ENCODE measurements around the gene ENTPD1. TPM values are rescaled to one million over a fixed set of nuclear protein-coding genes. Genes with fewer than 3 reads are reported as not detected.
"Not testable (repeated sequence)": the region's sequence is repeated elsewhere in the genome, so short reads cannot be mapped to it uniquely, and the experiment has no call there.

ENTPD1 gene
- total RNA-seq, 1 donor from 2014 or later, result 20.4 TPM

DNA sequence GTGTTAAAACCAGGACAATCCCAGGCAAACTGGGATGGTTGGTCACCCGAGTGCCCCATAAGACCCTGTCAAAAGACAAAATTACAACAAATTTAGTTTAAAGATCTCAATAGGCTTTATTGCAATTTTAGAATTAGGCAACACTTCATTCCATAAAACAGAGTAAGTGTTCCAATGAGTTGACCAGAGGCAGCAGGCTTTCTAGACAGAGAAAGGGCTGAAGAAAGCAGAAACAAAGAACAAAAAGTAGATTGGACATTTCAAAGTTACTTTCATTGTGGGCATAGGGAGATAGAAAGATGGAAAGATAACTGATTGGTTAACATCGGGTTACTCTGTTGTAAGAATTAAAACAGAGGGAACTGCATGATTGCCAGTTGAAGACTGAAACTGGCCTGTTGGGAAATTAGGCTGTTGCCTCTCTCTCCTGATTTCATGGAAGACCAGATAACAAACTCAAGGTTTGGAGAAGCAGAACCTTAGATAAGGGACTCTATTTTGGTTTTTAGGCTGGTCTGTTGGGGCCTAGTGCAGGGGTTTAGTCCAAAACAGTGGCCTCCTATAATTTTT lies 36.3 kb downstream of the ENTPD1 start:
- intact Hi-C loops (cut with micrococcal nuclease), result loop anchor here (2.0 to 5.0 kb wide), 2 partner anchors 35 to 41 kb away; partner anchors contain the start of gene ENTPD1

GRCh38 chr10:95792874-95793285 lies 36.9 kb downstream of the ENTPD1 start:
- intact Hi-C loops (cut with micrococcal nuclease), result loop anchor here (2.0 to 5.0 kb wide), 2 partner anchors 36 to 40 kb away; partner anchors contain the start of gene ENTPD1

DNA sequence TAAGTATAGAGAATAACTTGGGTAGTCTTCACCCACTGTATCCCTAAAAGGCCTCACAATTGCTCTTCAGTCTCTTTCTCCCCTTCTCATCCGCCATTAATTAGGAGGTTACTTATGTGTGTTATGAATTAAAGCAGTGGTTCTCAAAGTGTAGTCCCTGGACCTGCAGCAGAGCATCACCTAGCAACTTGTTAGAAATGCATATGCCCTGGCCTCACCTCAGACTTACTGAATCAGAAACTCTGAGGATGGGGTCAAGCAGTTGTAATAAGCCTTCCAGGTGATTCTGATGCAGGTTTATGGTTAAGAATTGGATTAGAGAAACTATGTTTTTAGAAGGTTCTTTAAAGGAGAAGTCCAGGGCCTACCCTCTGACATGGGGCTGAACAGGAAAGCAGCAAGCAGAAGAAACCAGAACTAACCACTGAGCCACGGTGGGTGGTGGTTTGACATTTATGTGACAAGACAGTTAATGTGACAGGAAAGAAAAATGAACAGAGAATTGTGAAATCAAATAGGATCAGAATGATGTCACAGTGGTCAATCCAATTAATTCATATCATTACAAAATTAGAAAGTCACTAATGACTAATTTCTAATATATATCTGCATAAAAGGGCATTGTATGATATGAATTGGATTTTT lies 37.6 kb downstream of the ENTPD1 start:
- intact Hi-C loops (cut with micrococcal nuclease), result loop anchor here (2.0 to 5.0 kb wide), 2 partner anchors 36 to 39 kb away; partner anchors contain the start of gene ENTPD1

GRCh38 chr10:95794195-95794594 lies 38.2 kb downstream of the ENTPD1 start:
- intact Hi-C loops (cut with micrococcal nuclease), result loop anchor here (5.0 kb wide), 1 partner anchor 37 kb away; the partner anchor contains the start of gene ENTPD1

GRCh38 chr10:95795602-95796001 lies 39.6 kb downstream of the ENTPD1 start:
- intact Hi-C loops (cut with micrococcal nuclease), result no loop called here

DNA sequence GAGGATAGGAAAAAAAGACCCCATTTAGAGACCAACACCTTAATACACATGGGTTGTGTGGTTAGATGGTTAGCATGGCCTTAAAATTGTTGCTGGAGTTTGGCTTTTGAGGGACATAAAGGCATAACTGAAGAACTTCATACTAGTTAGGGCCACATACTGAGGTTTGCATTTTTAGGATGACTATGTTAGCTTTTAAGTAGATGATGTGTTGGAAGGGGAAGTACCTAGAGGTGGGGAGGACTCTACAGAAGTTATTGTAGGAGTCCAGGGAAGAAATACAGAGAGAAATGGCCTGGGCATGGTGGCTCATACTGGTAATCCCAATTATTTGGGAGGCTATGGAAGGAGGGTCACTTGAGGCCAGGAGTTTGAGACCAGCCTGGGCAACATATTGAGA lies 40.5 kb downstream of the ENTPD1 start:
- intact Hi-C loops (cut with micrococcal nuclease), result no loop called here

- intact Hi-C loops (cut with micrococcal nuclease), result no loop called here
These were observed 42.3 kb downstream of the ENTPD1 start for GRCh38 chr10:95798096-95798855.

DNA sequence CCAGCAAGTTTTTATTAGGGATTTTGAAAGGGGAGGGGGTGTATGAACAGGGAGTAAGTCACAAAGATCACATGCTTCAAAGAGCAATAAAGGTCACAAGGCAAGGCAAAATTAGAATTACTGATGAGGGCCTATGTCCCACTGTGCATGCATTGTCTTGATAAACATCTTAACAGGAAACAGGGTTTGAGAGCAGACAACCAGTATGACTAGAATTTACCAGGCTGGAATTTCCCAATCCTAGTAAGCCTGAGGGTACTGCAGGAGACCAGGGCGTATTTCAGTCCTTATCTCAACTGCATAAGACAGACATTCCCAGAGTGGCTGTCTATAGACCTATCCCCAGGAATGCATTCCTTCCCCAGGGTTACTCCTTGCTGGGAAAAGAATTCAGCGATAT lies 44.3 kb downstream of the ENTPD1 start:
- intact Hi-C loops (cut with micrococcal nuclease), result not testable (repeated sequence)

DNA sequence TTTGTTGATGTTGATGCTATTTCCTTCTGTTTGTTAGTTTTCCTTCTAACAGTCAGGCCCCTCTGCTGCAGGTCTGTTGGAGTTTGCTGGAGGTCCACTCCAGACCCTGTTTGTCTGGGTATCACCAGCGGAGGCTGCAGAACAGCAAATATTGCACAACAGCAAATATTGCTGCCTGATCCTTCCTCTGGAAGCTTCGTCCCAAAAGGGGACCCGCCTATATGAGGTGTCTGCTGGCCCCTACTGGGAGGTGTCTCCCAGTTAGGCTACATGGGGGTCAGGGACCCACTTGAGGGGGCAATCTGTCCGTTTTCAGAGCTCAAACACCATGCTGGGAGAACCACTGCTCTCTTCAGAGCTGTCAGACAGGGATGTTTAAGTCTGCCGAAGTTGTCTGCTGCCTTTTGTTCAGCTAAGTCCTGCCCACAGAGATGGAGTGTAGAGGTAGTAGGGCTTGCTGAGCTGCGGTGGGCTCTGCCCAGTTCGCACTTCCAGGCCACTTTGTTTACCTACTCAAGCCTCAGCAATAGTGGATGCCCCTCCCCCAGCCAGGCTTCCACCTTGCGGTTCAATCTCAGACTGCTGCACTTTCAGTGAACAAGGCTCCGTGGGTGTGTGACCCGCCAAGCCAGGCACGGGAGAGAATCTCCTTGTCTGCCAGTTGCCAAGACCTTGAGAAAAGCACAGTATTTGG lies 50.9 kb downstream of the ENTPD1 start:
- intact Hi-C loops (cut with micrococcal nuclease), result not testable (repeated sequence)

GRCh38 chr10:95808705-95809308 lies 52.8 kb downstream of the ENTPD1 start:
- intact Hi-C loops (cut with micrococcal nuclease), result not testable (repeated sequence)

- intact Hi-C loops (cut with micrococcal nuclease), result no loop called here
These were observed 53.6 kb downstream of the ENTPD1 start for GRCh38 chr10:95809370-95810197.

DNA sequence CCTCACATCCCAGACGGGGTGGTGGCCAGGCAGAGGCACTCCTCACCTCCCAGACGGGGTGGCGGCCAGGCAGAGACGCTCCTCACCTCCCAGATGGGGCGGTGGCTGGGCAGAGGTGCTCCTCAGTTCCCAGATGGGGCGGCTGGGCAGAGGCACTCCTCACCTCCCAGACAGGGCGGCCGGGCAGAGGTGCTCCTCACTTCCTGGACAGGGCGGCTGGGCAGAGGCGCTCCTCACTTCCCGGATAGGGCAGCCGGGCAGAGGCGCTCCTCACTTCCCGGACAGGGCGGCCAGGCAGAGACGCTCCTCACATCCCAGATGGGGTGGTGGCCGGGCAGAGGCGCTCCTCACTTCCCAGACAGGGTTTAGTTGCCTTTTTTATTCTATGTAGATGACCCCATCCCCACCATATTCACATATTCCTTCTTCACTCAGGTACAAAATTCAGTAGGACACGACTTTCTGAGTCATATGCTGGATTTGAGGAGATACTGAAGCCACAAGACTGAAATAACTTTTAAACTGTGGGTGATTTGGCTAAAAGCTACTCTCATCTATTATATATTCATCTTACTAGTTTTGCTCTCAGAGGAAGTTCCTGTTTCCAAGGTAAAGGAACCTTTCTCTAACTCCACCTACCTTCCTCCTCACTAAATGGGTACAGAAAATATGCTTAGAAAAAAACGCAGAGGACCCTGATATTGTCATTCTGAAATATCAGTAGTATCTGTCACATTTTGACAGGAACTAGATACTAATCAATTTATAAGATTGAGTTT lies 54.4 kb downstream of the ENTPD1 start:
- intact Hi-C loops (cut with micrococcal nuclease), result no loop called here

GRCh38 chr10:95813054-95813685 lies 57.2 kb downstream of the ENTPD1 start:
- intact Hi-C loops (cut with micrococcal nuclease), result no loop called here

GRCh38 chr10:95814011-95814727 lies 58.2 kb downstream of the ENTPD1 start:
- intact Hi-C loops (cut with micrococcal nuclease), result no loop called here

DNA sequence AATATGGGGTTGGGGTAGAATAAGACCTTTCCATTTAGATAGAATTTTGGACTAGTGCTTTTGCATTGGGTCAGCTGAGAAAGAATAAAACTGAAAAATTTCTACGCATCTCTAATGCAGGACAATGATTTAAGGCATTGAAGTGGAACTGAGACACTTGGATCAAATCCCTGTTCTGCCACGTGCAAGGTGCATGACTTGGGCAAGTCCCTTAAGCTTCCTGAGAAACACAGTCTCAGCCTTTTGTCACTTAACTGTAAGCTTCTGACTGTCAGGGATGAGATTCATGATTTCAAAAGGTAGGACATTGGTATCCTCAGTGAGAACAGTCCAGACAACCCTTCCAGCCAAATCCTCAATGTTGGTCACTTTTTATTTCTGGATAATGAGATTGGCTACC lies 59.2 kb downstream of the ENTPD1 start:
- intact Hi-C loops (cut with micrococcal nuclease), result no loop called here

- intact Hi-C loops (cut with micrococcal nuclease), result no loop called here
These were observed 59.8 kb downstream of the ENTPD1 start for GRCh38 chr10:95815701-95816240.

GRCh38 chr10:95818010-95818409 lies 62.0 kb downstream of the ENTPD1 start:
- intact Hi-C loops (cut with micrococcal nuclease), result no loop called here

- intact Hi-C loops (cut with micrococcal nuclease), result no loop called here
These were observed 62.7 kb downstream of the ENTPD1 start for GRCh38 chr10:95818668-95819067.

Data from T-helper 2 cell treated with Interferon-gamma antibody and Interleukin-4, amounts not matched to agents 100 ng/mL and 5 ng/mL, for 36 hours (primary cell).